ENCODE results near the gene JAKMIP1.

The JAKMIP1 gene

DNA sequence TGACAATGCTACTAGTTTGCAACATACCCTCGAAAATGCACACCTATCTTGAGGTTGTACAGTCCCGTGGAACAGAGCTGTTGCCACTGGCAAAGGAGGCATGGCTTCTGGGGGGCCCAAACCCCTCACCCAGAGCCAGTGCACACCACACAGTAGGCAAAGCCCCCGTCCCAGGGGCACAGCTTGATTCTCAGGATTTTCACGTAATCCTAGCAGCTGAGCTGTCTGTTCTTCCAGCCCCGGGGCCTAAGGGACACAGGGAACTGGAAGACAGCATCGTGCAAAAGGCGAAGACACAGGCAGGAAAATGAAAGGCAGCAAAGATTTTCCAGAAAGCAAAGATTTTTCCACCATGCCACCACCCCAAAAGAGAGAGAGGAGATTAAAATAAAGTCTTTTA is 77.2 kb downstream of the JAKMIP1 start:
- Histone ChIP-seq H3K4me3 (ENCODE audit: low read length) (no peak overlapping the region), H3K36me3 (replicated peaks; ENCODE audit: insufficient read depth, low read length) (no peaks in the 10 kb centered on the region), H2AFZ (ENCODE audit: low read length) (no peak overlapping the region), H3K27me3 (replicated peaks; ENCODE audit: insufficient read depth, low read length) (no peaks in the 10 kb centered on the region), H3K27ac (ENCODE audit: low read length) (no peak overlapping the region), H3K9me2 (replicated peaks; ENCODE audit: insufficient read depth, low read length) (no peaks in the 10 kb centered on the region), H3K4me2 (ENCODE audit: low read depth, low read length) (no peak overlapping the region), H4K20me1 (ENCODE audit: insufficient read depth, low read length) (0 out of 2 replicates have a peak, but pooled peaks cover 3% of the 10 kb centered on the region), H3K4me1 (ENCODE audit: low read length) (no peaks in the 10 kb centered on the region), H3F3A (ENCODE audit: insufficient read depth, low read length) (no peaks in the 10 kb centered on the region), H3K9ac (ENCODE audit: low read length) (no peak overlapping the region), H3K79me2 (ENCODE audit: low read length) (peaks cover 70% of the 10 kb centered on the region), H3K9me3 (replicated peaks; ENCODE audit: insufficient read depth, low read length) (no peaks in the 10 kb centered on the region)
- TF ChIP-seq, protein P1, sequence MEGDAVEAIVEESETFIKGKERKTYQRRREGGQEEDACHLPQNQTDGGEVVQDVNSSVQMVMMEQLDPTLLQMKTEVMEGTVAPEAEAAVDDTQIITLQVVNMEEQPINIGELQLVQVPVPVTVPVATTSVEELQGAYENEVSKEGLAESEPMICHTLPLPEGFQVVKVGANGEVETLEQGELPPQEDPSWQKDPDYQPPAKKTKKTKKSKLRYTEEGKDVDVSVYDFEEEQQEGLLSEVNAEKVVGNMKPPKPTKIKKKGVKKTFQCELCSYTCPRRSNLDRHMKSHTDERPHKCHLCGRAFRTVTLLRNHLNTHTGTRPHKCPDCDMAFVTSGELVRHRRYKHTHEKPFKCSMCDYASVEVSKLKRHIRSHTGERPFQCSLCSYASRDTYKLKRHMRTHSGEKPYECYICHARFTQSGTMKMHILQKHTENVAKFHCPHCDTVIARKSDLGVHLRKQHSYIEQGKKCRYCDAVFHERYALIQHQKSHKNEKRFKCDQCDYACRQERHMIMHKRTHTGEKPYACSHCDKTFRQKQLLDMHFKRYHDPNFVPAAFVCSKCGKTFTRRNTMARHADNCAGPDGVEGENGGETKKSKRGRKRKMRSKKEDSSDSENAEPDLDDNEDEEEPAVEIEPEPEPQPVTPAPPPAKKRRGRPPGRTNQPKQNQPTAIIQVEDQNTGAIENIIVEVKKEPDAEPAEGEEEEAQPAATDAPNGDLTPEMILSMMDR (IDR thresholded peaks at IDR 0.05; ENCODE audit: low read length) = no peak
- TF ChIP-seq EZH2 (optimal IDR thresholded peaks at IDR 0.05; ENCODE audit: low read depth, low read length) (no peak), EZH2phosphoT487 (IDR thresholded peaks at IDR 0.05; ENCODE audit: low read length) (no peak)
- DNase-seq = no peak

- 0 out of 2 replicates have a peak, but pooled peaks cover 3% of the 10 kb centered on the region for H4K20me1 ChIP-seq (ENCODE audit: insufficient read depth, low read length)
- H2AFZ ChIP-seq (ENCODE audit: low read length) = no peak overlapping the region
- no peaks in the 10 kb centered on the region for H3K9me2 ChIP-seq (replicated peaks; ENCODE audit: insufficient read depth, low read length)
- no peak overlapping the region for H3K9ac ChIP-seq (ENCODE audit: low read length)
- H3K9me3 ChIP-seq (replicated peaks; ENCODE audit: insufficient read depth, low read length) = no peaks in the 10 kb centered on the region
- TF ChIP-seq EZH2phosphoT487 (IDR thresholded peaks at IDR 0.05; ENCODE audit: low read length) = no peak
- no peak for TF ChIP-seq EZH2 (optimal IDR thresholded peaks at IDR 0.05; ENCODE audit: low read depth, low read length)
- TF ChIP-seq, protein P1 (IDR thresholded peaks at IDR 0.05; ENCODE audit: low read length) = no peak
- no peaks in the 10 kb centered on the region for H3K4me1 ChIP-seq (ENCODE audit: low read length)
- H3K27me3 ChIP-seq (replicated peaks; ENCODE audit: insufficient read depth, low read length) = no peaks in the 10 kb centered on the region
- H3K27ac ChIP-seq (ENCODE audit: low read length) = no peak overlapping the region
- H3K36me3 ChIP-seq (replicated peaks; ENCODE audit: insufficient read depth, low read length) = no peaks in the 10 kb centered on the region
- H3K4me2 ChIP-seq (ENCODE audit: low read depth, low read length) = no peak overlapping the region
- H3K79me2 ChIP-seq (ENCODE audit: low read length) = peaks cover 65% of the 10 kb centered on the region
- no peak for DNase-seq
- H3K4me3 ChIP-seq (ENCODE audit: low read length) = no peak overlapping the region
- H3F3A ChIP-seq (ENCODE audit: insufficient read depth, low read length) = no peaks in the 10 kb centered on the region
Observed at GRCh38 chr4:6122496-6122895, 77.9 kb downstream of the JAKMIP1 start.

DNA sequence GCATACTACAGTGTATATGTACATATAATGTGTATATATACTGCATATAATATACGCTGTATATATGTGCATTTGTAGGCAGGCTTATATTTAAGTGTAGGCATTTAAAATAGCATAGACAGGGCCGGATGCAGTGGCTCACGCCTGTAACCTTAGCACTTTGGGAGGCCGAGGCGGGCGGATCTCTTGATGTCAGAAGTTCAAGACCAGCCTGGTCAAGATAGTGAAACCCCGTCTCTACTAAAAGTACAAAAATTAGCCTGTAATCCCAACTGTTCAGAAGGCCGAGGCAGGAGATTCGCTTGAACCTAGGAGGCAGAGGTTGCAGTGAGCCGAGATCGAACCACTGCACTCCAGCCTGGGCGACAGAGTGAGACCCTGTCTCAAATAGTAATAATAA is 78.4 kb downstream of the JAKMIP1 start:
- H3K4me1 ChIP-seq (ENCODE audit: low read length) = no peaks in the 10 kb centered on the region
- H3K9me2 ChIP-seq (replicated peaks; ENCODE audit: insufficient read depth, low read length) = no peaks in the 10 kb centered on the region
- H3K36me3 ChIP-seq (replicated peaks; ENCODE audit: insufficient read depth, low read length) = no peaks in the 10 kb centered on the region
- TF ChIP-seq, protein P1 (IDR thresholded peaks at IDR 0.05; ENCODE audit: low read length) = no peak
- no peak for TF ChIP-seq EZH2phosphoT487 (IDR thresholded peaks at IDR 0.05; ENCODE audit: low read length)
- TF ChIP-seq EZH2 (optimal IDR thresholded peaks at IDR 0.05; ENCODE audit: low read depth, low read length) = no peak
- H3K79me2 ChIP-seq (ENCODE audit: low read length) = peaks cover 61% of the 10 kb centered on the region
- no peaks in the 10 kb centered on the region for H3K9me3 ChIP-seq (replicated peaks; ENCODE audit: insufficient read depth, low read length)
- H3K4me3 ChIP-seq (ENCODE audit: low read length) = no peak overlapping the region
- H3F3A ChIP-seq (ENCODE audit: insufficient read depth, low read length) = no peaks in the 10 kb centered on the region
- no peak for DNase-seq
- no peak overlapping the region for H3K27ac ChIP-seq (ENCODE audit: low read length)
- no peak overlapping the region for H3K9ac ChIP-seq (ENCODE audit: low read length)
- H3K4me2 ChIP-seq (ENCODE audit: low read depth, low read length) = no peak overlapping the region
- no peaks in the 10 kb centered on the region for H3K27me3 ChIP-seq (replicated peaks; ENCODE audit: insufficient read depth, low read length)
- 0 out of 2 replicates have a peak, but pooled peaks cover 3% of the 10 kb centered on the region for H4K20me1 ChIP-seq (ENCODE audit: insufficient read depth, low read length)
- H2AFZ ChIP-seq (ENCODE audit: low read length) = no peak overlapping the region

Measured in MM.1S (cell line).